Activated CD8-positive, alpha-beta T cell treated with anti-CD3 and anti-CD28 coated beads for 36 hours (primary cell): ENCODE data around the gene ZNF292. TPM values are rescaled to one million over a fixed set of nuclear protein-coding genes. Genes with fewer than 3 reads are reported as not detected.

Experiments
- ATAC-seq: fragments of 200-7000 bp; cut with Tn5 transposase; one replicate; pipeline ENCODE4 v1.10.0; 2021; ENCODE audit warnings: mild to moderate bottlenecking, moderate library complexity
- CTCF ChIA-PET: fragments of 350-600 bp; sonication (Branson Sonifier 250); formaldehyde crosslinking; loops from one replicate; lab custom pipeline; 2021; ENCODE audit warnings: antibody characterized with exemption; lab: Charles Lee
- POLR2A ChIA-PET: fragments of 350-600 bp; sonication (Branson Sonifier 250); formaldehyde crosslinking; loops from one replicate; lab custom pipeline; 2021; ENCODE audit warnings: antibody characterized with exemption; lab: Charles Lee
- DNase-seq: peaks from one replicate; pipeline ENCODE4 v3.0.0-alpha.2; 2020
- H3K27ac Mint-ChIP-seq: one replicate; pipeline ENCODE4 v1.8.0; 2021; ENCODE audit warnings: mild to moderate bottlenecking, mixed read lengths
- H3K27me3 Mint-ChIP-seq: one replicate; pipeline ENCODE4 v1.8.0; 2021; ENCODE audit warnings: mixed read lengths
- H3K36me3 Mint-ChIP-seq: one replicate; pipeline ENCODE4 v1.8.0; 2021; ENCODE audit warnings: low read depth, mixed read lengths
- H3K4me1 Mint-ChIP-seq: one replicate; pipeline ENCODE4 v1.8.0; 2021; ENCODE audit warnings: low read depth, mixed read lengths
- H3K4me3 Mint-ChIP-seq: one replicate; pipeline ENCODE4 v1.8.0; 2021; ENCODE audit warnings: mild to moderate bottlenecking, moderate library complexity, mixed read lengths
- H3K9me3 Mint-ChIP-seq: one replicate; pipeline ENCODE4 v1.8.0; 2021; ENCODE audit warnings: mixed read lengths
- intact Hi-C: fragments of 100-400 bp; cut with micrococcal nuclease; formaldehyde crosslinking; loops from one replicate; pipeline ENCODE4 v1.10.0; 2022
- total RNA-seq, 2 experiments: library from RNA; stranded (reverse); gene quantifications; one replicate each; pipeline ENCODE4 v1.2.3, GENCODE V29; 2021
- TF ChIP-seq, protein P1 (sequence below): fragments of 200-600 bp; IDR thresholded peaks from one replicate; pipeline ENCODE4 v1.8.0; 2022; ENCODE audit warnings: antibody characterized with exemption, mild to moderate bottlenecking

ZNF292 gene
- total RNA-seq, 2 experiments from 2014 or later, result 76.4 to 78.3 TPM

DNA sequence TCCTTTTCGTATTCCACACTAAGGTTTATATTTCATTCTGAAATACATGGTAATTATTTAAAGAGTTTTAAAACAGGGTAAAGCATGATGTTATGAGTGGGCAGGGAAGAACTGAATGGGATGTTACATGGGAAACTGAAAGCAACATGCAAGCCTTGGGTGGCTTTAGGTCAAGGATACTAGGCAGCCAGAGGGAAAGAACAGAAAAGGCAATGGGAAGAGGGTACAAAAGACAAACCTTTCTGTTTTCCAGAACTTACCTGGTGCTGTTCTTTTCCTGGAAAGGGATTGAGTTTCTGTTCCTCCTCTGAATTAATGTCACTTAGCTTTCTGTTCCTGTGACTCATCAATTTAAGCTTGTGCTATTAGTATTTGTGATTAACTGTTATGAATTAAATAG lies 95.9 kb downstream of the ZNF292 start:
- Mint-ChIP-seq H3K9me3 (no peaks in the 10 kb centered on the region), H3K4me1 (peaks cover 18% of the 10 kb centered on the region), H3K27me3 (no peaks in the 10 kb centered on the region), H3K4me3 (no peak overlapping the region), H3K36me3 (peaks cover 69% of the 10 kb centered on the region), H3K27ac (peak overlapping the region; percentile 44)
- TF ChIP-seq, protein P1, sequence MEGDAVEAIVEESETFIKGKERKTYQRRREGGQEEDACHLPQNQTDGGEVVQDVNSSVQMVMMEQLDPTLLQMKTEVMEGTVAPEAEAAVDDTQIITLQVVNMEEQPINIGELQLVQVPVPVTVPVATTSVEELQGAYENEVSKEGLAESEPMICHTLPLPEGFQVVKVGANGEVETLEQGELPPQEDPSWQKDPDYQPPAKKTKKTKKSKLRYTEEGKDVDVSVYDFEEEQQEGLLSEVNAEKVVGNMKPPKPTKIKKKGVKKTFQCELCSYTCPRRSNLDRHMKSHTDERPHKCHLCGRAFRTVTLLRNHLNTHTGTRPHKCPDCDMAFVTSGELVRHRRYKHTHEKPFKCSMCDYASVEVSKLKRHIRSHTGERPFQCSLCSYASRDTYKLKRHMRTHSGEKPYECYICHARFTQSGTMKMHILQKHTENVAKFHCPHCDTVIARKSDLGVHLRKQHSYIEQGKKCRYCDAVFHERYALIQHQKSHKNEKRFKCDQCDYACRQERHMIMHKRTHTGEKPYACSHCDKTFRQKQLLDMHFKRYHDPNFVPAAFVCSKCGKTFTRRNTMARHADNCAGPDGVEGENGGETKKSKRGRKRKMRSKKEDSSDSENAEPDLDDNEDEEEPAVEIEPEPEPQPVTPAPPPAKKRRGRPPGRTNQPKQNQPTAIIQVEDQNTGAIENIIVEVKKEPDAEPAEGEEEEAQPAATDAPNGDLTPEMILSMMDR, result no peak
- intact Hi-C loops, result no loop called here
- DNase-seq (no peak), ATAC-seq (no peak)
- ChIA-PET POLR2A (no interaction called here), CTCF (interaction anchor here (0.6 to 2.1 kb wide), 2 partner anchors 26 to 112 kb away, joined by 3 to 6 read pairs; no protein-coding TSS in a partner anchor)

DNA sequence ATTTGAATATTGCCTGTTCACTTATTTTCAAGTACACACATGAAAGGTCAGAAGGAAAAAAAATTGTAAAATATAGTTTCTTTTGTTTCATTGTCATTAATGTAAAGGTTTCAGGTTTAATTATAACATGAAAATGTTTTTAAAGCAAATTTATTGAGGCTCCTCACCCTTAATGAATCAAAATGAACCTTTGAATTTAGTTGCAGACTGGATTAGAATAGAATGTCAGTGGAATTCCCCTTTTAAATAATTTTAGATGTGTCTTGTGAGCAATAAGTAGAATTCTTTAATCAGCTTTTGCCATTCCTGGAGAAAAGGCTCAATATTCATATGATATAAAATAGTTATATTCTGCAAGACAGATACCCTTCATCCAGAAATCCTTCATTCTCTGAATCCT lies 96.4 kb downstream of the ZNF292 start:
- Mint-ChIP-seq H3K27ac (no peak overlapping the region), H3K36me3 (peaks cover 69% of the 10 kb centered on the region), H3K4me1 (peaks cover 18% of the 10 kb centered on the region), H3K27me3 (no peaks in the 10 kb centered on the region), H3K4me3 (no peak overlapping the region), H3K9me3 (no peaks in the 10 kb centered on the region)
- DNase-seq (no peak), ATAC-seq (no peak)
- ChIA-PET CTCF (interaction anchor here (2.1 kb wide), 1 partner anchor 112 kb away, joined by 6 read pairs; no protein-coding TSS in a partner anchor), POLR2A (no interaction called here)
- intact Hi-C loops, result no loop called here
- TF ChIP-seq, protein P1, result no peak

DNA sequence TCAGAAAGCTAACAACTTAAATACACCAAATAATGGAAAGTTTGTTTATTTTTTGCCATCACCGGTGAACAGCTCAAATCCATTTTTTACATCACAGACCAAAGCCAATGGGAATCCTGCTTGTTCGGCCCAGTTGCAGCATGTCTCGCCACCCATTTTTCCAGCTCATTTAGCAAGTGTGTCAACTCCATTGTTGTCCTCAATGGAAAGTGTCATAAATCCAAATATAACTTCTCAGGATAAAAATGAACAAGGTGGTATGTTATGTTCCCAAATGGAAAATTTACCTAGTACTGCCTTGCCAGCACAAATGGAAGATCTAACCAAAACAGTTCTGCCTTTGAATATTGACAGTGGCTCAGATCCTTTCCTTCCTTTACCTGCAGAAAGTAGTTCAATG lies 101.7 kb downstream of the ZNF292 start:
- Mint-ChIP-seq H3K27ac (no peak overlapping the region), H3K9me3 (peaks cover 12% of the 10 kb centered on the region), H3K4me3 (no peak overlapping the region), H3K27me3 (no peaks in the 10 kb centered on the region), H3K36me3 (peaks cover 75% of the 10 kb centered on the region), H3K4me1 (peaks cover 13% of the 10 kb centered on the region)
- no peak for ATAC-seq
- CTCF ChIA-PET, result no interaction called here
- TF ChIP-seq, protein P1, result no peak
- intact Hi-C loops, result no loop called here
- DNase-seq, result no peak
- POLR2A ChIA-PET, result no interaction called here

DNA sequence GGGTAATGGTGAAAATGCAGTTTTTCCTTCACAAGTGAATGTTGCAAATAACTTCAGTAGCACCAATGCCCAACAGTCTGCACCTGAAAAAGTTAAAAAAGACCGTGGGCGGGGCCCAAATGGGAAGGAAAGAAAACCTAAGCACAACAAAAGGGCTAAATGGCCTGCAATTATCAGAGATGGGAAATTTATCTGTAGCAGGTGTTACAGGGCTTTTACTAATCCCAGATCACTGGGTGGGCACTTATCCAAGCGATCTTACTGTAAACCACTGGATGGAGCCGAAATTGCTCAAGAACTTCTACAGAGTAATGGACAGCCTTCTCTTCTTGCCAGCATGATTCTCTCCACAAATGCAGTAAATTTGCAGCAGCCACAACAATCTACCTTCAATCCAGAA lies 102.2 kb downstream of the ZNF292 start:
- H3K4me1 Mint-ChIP-seq, result peaks cover 13% of the 10 kb centered on the region
- ChIA-PET POLR2A (no interaction called here), CTCF (no interaction called here)
- no peak overlapping the region for H3K4me3 Mint-ChIP-seq
- H3K36me3 Mint-ChIP-seq, result peaks cover 72% of the 10 kb centered on the region
- TF ChIP-seq, protein P1, result no peak
- intact Hi-C loops, result no loop called here
- H3K27me3 Mint-ChIP-seq, result no peaks in the 10 kb centered on the region
- no peak for ATAC-seq
- no peak overlapping the region for H3K27ac Mint-ChIP-seq
- DNase-seq, result no peak
- H3K9me3 Mint-ChIP-seq, result peaks cover 12% of the 10 kb centered on the region

DNA sequence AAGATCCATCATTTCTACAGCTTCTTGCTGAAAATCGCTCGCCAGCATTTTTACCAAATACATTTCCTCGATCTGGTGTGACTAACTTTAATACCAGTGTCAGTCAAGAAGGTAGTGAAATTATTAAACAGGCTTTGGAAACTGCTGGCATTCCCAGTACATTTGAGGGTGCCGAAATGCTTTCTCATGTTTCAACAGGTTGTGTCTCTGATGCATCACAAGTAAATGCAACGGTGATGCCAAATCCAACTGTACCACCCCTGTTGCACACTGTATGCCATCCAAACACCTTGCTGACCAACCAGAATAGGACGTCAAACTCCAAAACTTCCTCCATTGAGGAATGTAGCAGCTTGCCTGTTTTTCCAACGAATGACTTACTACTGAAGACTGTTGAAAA lies 102.6 kb downstream of the ZNF292 start:
- H3K9me3 Mint-ChIP-seq, result peaks cover 12% of the 10 kb centered on the region
- H3K4me1 Mint-ChIP-seq, result peaks cover 13% of the 10 kb centered on the region
- TF ChIP-seq, protein P1, result no peak
- H3K4me3 Mint-ChIP-seq, result no peak overlapping the region
- H3K36me3 Mint-ChIP-seq, result peaks cover 71% of the 10 kb centered on the region
- no peak for DNase-seq
- no peak for ATAC-seq
- ChIA-PET CTCF (no interaction called here), POLR2A (no interaction called here)
- intact Hi-C loops, result no loop called here
- H3K27me3 Mint-ChIP-seq, result no peaks in the 10 kb centered on the region
- H3K27ac Mint-ChIP-seq, result no peak overlapping the region
